Skin of body (tissue), 2 donors: Measurements from ENCODE around the gene KRT71. TPM values are rescaled to one million over a fixed set of nuclear protein-coding genes. Genes with fewer than 3 reads are reported as not detected.

Experiments
- DNase-seq: peaks from one replicate; lab custom pipeline; 2025; lab: John Stamatoyannopoulos, UW
- total RNA-seq: library from RNA; depleted of rRNA; stranded (reverse); fragments of >200 nt; gene quantifications from one replicate; pipeline ENCODE4 v1.2.3, GENCODE V29; 2014

KRT71 gene
- total RNA-seq, 1 donor from 2014 or later, result 454 TPM

DNA sequence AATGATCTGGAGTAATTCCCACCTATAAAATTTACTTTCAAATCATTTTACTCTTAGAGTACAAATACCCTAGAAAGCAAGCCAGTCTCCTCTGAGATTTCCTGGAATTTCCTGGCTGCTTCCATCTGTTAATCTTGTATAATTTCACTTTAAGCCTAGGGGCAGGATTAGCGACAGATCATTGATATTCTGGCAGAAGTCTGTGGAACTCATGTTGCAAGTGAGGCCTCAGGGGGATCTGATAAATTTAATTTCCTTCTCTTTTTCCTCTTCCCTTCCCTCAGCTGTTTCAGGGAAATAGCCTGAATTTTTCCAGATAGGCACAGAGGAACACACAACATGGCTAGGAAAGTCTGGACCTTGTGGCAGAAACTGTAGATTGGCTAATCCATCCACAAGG lies 54.0 kb downstream of the KRT71 start:
- no peak for DNase-seq

DNA sequence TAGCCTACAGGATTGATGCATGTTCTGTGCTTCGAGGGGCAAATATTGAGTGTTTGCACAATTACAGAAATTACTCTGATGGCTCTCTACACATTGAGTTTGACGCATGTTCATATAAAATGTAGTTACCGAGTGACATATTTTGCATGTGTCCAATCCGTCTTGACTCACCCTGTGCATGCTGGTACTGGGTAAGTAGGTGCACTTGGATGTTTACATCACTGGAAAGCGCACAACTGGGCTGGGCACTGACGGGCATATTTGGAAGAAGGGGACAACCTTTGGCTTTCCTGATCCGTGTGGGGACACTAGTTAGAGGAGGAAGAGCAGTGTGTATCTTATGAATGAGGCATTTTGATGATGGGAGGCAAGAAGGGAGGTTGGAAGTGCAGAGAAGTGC lies 55.0 kb downstream of the KRT71 start:
- DNase-seq, result no peak

DNA sequence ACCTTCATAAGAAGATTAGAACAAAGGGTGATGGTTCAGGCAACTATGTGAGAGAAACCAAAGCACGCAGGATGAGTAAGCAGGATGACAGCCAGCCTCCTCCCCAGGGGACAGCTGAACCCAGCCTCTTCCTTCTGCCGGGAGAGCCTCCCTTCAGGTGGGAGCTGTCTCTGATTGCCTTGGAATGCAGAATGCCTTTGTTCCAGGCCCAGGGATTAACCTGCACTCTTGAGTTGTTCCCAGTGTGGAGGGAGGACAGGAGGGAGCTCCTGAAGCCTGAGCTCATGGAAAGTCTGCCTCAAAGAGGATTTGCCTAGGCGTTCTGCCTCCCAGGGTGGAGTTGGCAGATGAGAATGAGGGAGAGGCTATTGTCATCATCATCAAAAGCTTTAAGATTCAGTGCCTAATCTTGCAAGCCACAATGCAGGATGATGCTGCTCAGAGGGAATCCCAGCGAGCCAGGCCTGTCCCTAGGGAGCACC lies 56.3 kb downstream of the KRT71 start:
- no peak for DNase-seq

DNA sequence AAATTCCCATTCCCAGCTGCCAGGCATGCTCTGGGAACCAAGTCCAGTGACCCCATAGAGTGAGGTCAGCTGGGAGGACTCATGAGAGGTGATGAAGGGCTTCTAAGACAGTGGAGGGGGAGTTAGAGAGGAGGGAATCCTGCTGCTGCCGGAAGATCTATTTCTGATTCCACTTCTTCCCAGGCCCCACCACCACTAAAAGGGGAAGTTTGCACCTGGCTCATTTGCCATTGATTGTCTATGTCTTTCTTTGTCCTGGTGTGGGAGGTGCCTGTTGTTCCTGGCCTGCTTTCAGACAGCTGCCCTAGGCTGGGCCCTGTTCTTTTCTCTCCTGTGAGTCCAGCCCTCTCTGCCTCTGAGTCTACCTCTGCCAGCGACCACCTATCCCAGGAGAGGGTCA lies 56.9 kb downstream of the KRT71 start:
- DNase-seq, result no peak

DNA sequence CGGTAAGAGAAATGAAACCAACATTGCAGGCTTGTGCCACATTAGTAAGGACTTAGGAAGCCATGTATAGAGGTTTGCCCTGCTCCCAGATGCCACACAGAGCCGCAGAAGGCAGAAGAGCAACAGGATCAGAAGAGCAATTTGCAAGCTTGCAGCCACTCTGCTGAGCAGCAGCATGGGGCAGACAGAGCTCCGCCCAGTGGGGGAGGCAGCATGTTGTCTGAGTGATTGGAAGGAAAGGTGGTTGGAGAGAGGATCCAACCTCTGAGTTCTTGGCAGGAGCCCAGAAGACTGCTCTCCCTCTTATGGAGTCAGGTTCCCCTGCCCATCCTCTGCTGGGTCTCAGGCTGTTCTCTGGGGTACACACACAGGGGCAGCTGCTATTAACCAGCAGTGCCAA lies 57.6 kb downstream of the KRT71 start:
- no peak for DNase-seq

DNA sequence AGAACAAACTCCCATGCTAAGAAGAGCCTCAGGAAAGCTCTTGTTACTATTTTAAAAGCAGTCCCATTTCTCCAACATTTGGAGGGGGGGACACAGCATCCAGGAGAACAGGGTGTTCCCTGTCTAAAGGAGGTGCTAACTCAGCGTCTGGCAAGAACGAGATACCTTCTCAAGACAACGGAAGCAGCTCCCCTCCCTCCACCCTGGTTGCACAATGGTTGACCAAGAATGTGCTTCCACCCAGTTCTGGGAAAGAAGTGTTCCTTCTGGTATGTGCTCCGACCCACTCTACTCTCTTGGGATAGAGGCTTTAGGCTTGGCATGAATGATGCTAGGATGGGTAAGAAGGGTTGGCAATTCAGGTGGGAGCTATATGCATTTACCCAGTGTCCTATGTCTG lies 58.4 kb downstream of the KRT71 start:
- DNase-seq, result no peak

DNA sequence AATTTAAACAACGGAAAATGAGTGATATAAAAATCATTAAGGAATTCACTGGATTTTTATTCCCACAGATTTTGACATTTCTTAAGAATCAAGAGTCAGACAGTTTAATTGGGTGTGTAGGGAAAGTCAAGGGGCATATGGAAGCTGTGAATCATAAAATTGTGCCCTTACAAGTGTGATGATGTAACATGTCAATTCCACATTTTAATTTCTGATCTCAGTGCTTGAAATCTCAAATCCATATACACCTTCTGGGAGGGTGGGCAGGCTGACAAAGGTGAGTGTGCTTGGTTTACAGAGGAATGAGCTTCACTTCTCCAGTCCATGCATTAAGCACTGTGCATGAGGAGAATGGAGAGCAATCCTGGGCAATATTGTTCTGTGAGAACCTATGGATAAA lies 58.8 kb downstream of the KRT71 start:
- DNase-seq, result no peak

Other genes with a start within 250 kb of the KRT71 start
- 18.8 TPM for gene KRT83, start 231.7 kb downstream of the KRT71 start, total RNA-seq
- 98.6 TPM for gene KRT85, start 185.7 kb downstream of the KRT71 start, total RNA-seq
- gene KRT84, start 167.5 kb downstream of the KRT71 start, total RNA-seq, result 0.10 TPM
- 15.8 TPM for gene KRT82, start 146.8 kb downstream of the KRT71 start, total RNA-seq
- gene KRT75, start 118.8 kb downstream of the KRT71 start, total RNA-seq, result 84.8 TPM
- gene KRT6B, start 101.0 kb downstream of the KRT71 start, total RNA-seq, result 204 TPM
- gene KRT6C, start 79.3 kb downstream of the KRT71 start, total RNA-seq, result 3.5 TPM
- 333 TPM for gene KRT6A, start 59.9 kb downstream of the KRT71 start, total RNA-seq
- 1,515 TPM for gene KRT5, start 32.8 kb downstream of the KRT71 start, total RNA-seq
- gene KRT74, start 20.7 kb upstream of the KRT71 start, total RNA-seq, result 133 TPM
- gene KRT72, start 48.3 kb upstream of the KRT71 start, total RNA-seq, result 12.0 TPM
- 22.2 TPM for gene KRT73, start 65.4 kb upstream of the KRT71 start, total RNA-seq
- gene KRT2, start 99.1 kb upstream of the KRT71 start, total RNA-seq, result 12.1 TPM
- 791 TPM for gene KRT1, start 127.3 kb upstream of the KRT71 start, total RNA-seq
- 110 TPM for gene KRT77, start 150.4 kb upstream of the KRT71 start, total RNA-seq
- not detected for gene KRT76, start 224.2 kb upstream of the KRT71 start, total RNA-seq
- 0.10 TPM for gene KRT3, start 243.0 kb upstream of the KRT71 start, total RNA-seq